Transverse colon (tissue), 4 donors: ENCODE data around the gene NIPAL1. TPM values are rescaled to one million over a fixed set of nuclear protein-coding genes. Genes with fewer than 3 reads are reported as not detected.
A peak's percentile ranks its signal among the peaks of the same experiment; 100 is the strongest.

Experiments
- DNase-seq: peaks from one replicate; pipeline ENCODE4 v3.0.0-alpha.2; 2019
- H3K27ac ChIP-seq, 4 donors: fragments of 200-600 bp; sonication (generic); 2 replicates each; pipeline ENCODE4 v1.5.1; 2016 to 2018; ENCODE audit warnings: inconsistent platforms in 4 of 4
- H3K27me3 ChIP-seq: fragments of 200-600 bp; sonication (generic); 2 replicates; pipeline ENCODE4 v1.5.1; 2017; ENCODE audit warnings: inconsistent platforms
- H3K36me3 ChIP-seq, 4 donors: fragments of 200-600 bp; sonication (generic); 2 replicates each; pipeline ENCODE4 v1.5.1; 2017 to 2019; ENCODE audit warnings: inconsistent platforms in 4 of 4
- H3K4me1 ChIP-seq, 4 donors: fragments of 200-600 bp; sonication (generic); 2 replicates each; pipeline ENCODE4 v1.5.1; 2017 to 2020; ENCODE audit warnings: inconsistent platforms in 4 of 4
- H3K4me3 ChIP-seq, 4 donors: fragments of 200-600 bp; sonication (generic); 1 replicate in 1 of 4; 2 replicates in 3 of 4; pipeline versions ENCODE4 v1.5.1 to v1.6.1; 2017 to 2019; ENCODE audit warnings: inconsistent platforms in 4 of 4
- H3K9me3 ChIP-seq, 2 donors: fragments of 200-600 bp; sonication (generic); 2 replicates each; pipeline ENCODE4 v1.5.1; 2017 to 2019; ENCODE audit warnings: inconsistent platforms in 2 of 2
- CTCF ChIP-seq, 5 experiments: fragments of 200-600 bp in 3 of 5; fragments of 450-650 bp in 2 of 5; sonication (generic) in 3 of 5; IDR thresholded peaks; 1 replicate in 2 of 5; 2 replicates in 3 of 5; pipeline ENCODE4 v1.5.1; 2016 to 2017; ENCODE audit warnings: antibody characterized with exemption in 5 of 5, inconsistent platforms in 3 of 5, mild to moderate bottlenecking in 2 of 5, moderate library complexity in 1 of 5
- EP300 ChIP-seq: sonication (generic); formaldehyde crosslinking; IDR thresholded peaks from one replicate; pipeline ENCODE4 v1.6.1; 2017; ENCODE audit warnings: antibody characterized with exemption, low read depth
- POLR2A ChIP-seq: fragments of 450-650 bp; IDR thresholded peaks from one replicate; pipeline ENCODE4 v1.6.1; 2016; ENCODE audit warnings: antibody characterized with exemption, mild to moderate bottlenecking, moderate library complexity
- POLR2AphosphoS5 ChIP-seq, 3 donors: sonication (generic); formaldehyde crosslinking; IDR thresholded peaks; one replicate each; pipeline ENCODE4 v1.6.1; 2016; ENCODE audit warnings: antibody characterized with exemption in 3 of 3
- WGBS, 2 donors: methylation state at CpG; one replicate each; pipeline ENCODE4 v1.1.5; 2018; ENCODE audit warnings: low coverage in 1 of 2; 5-methylcytosine and 5-hydroxymethylcytosine counted together
- in situ Hi-C, 4 donors: fragments of 200-750 bp; cut with MboI; loops; one replicate each; pipeline versions ENCODE4 v1.15.0 to v1.15.1; 2017; ENCODE audit warnings: low sequenced_read_pairs in 3 of 4, low pct_ligation_motif_present in 1 of 4, low pct_unique_long_range_greater_than_20kb in 1 of 4
- intact Hi-C: fragments of 100-400 bp; cut with DNase I; formaldehyde crosslinking; loops from one replicate; pipeline ENCODE4 v1.15.1; 2023; ENCODE audit warnings: low total_unique reads
- total RNA-seq, 4 donors: library from RNA; depleted of rRNA; stranded (reverse); fragments of >200 nt; gene quantifications; one replicate each; pipeline ENCODE4 v1.1.0, GENCODE V29; 2016

The NIPAL1 gene
- total RNA-seq, 4 donors from 2014 or later, result 37.5 to 47.7 (median 41.1) TPM

GRCh38 chr4:48012824-48013223 lies 3.7 kb upstream of the NIPAL1 start:
- in situ Hi-C loops (no loop called here), intact Hi-C loops (no loop called here)
- H3K36me3 ChIP-seq, result no peaks in the 10 kb centered on the region
- H3K27ac ChIP-seq, result no peak overlapping the region
- peaks cover 4% of the 10 kb centered on the region for H3K27me3 ChIP-seq
- no peak for DNase-seq
- peaks cover 0 to 12% (median 6%) of the 10 kb centered on the region in 4 donors for H3K4me1 ChIP-seq
- H3K4me3 ChIP-seq, result no peak overlapping the region
- peaks cover 0 to 3% of the 10 kb centered on the region in 2 donors for H3K9me3 ChIP-seq
- 46 to 69% methylated on average over 3 of the region's 3 CpGs for WGBS, 2 donors
- TF ChIP-seq POLR2A (no peak), CTCF (IDR thresholded peaks at IDR 0.05) (no peak), EP300 (no peak), POLR2AphosphoS5 (IDR thresholded peaks at IDR 0.05) (no peak)

GRCh38 chr4:48015216-48015615 lies 1.4 kb upstream of the NIPAL1 start:
- no peaks in the 10 kb centered on the region for H3K36me3 ChIP-seq
- peaks cover 0 to 29% (median 15%) of the 10 kb centered on the region in 4 donors for H3K4me1 ChIP-seq
- peak overlapping the region in 2 of 4 donors; percentile 57 to 71 for H3K4me3 ChIP-seq
- H3K27ac ChIP-seq, result peak overlapping the region; percentile 84 to 88 (median 86)
- TF ChIP-seq POLR2AphosphoS5 (IDR thresholded peaks at IDR 0.05) (peak in 1 of 3 donors; percentile 26), CTCF (IDR thresholded peaks at IDR 0.05) (no peak)
- peaks cover 4% of the 10 kb centered on the region for H3K27me3 ChIP-seq
- in situ Hi-C loops (no loop called here), intact Hi-C loops (no loop called here)
- WGBS, 2 donors, result 71 to 72% methylated on average over 4 of the region's 4 CpGs
- no peaks in the 10 kb centered on the region for H3K9me3 ChIP-seq
- DNase-seq, result no peak

GRCh38 chr4:48015678-48016077 lies 894 bp upstream of the NIPAL1 start:
- DNase-seq, result peak; percentile 18
- peaks cover 0 to 34% (median 19%) of the 10 kb centered on the region in 4 donors for H3K4me1 ChIP-seq
- H3K27me3 ChIP-seq, result peaks cover 4% of the 10 kb centered on the region
- peak overlapping the region in 3 of 4 donors; percentile 53 to 71 (median 57) for H3K4me3 ChIP-seq
- 20 to 71% methylated on average over 1 to 5 of the region's 5 CpGs for WGBS, 2 donors
- TF ChIP-seq EP300 (no peak), CTCF (IDR thresholded peaks at IDR 0.05) (no peak), POLR2AphosphoS5 (IDR thresholded peaks at IDR 0.05) (no peak), POLR2A (no peak)
- in situ Hi-C loops, result no loop called here
- intact Hi-C loops, result no loop called here
- H3K36me3 ChIP-seq, result no peaks in the 10 kb centered on the region
- peak overlapping the region; percentile 84 to 88 (median 86) for H3K27ac ChIP-seq
- no peaks in the 10 kb centered on the region for H3K9me3 ChIP-seq

- Histone ChIP-seq H3K36me3 (no peaks in the 10 kb centered on the region), H3K9me3 (no peaks in the 10 kb centered on the region), H3K4me1 (peaks cover 6 to 46% (median 23%) of the 10 kb centered on the region in 4 donors), H3K27ac (peak overlapping the region; percentile 84 to 88 (median 86)), H3K27me3 (peaks cover 4% of the 10 kb centered on the region), H3K4me3 (peak overlapping the region; percentile 39 to 71 (median 55))
- 5% methylated on average over 24 of the region's 35 CpGs; no CpG with 5 or more reads in 1 of the 2 donors for WGBS, 2 donors
- intact Hi-C loops, result no loop called here
- in situ Hi-C loops, result no loop called here
- peak; percentile 80 for DNase-seq
- peak in 1 of 3 donors; percentile 3 for TF ChIP-seq POLR2AphosphoS5 (IDR thresholded peaks at IDR 0.05)
- TF ChIP-seq CTCF (IDR thresholded peaks at IDR 0.05), result no peak
Measured at GRCh38 chr4:48017108-48017571, 568 bp downstream of the NIPAL1 start.
